Endothelial cell (in vitro differentiated cells): Measurements from ENCODE around the gene CHRM4. TPM values are rescaled to one million over a fixed set of nuclear protein-coding genes. Genes with fewer than 3 reads are reported as not detected.
A peak's percentile ranks its signal among the peaks of the same experiment; 100 is the strongest.

Experiments used
- DNase-seq: peaks from one replicate; pipeline ENCODE4 v3.0.0; 2021; ENCODE audit warnings: low spot score
- H3K27ac Mint-ChIP-seq: one replicate; pipeline ENCODE4 v1.8.0; 2021; ENCODE audit warnings: mixed read lengths, inconsistent platforms; ENCODE audit not compliant: unreplicated experiment
- H3K27me3 Mint-ChIP-seq: one replicate; pipeline ENCODE4 v1.8.0; 2021; ENCODE audit warnings: mild to moderate bottlenecking, moderate library complexity, mixed read lengths, inconsistent platforms; ENCODE audit not compliant: unreplicated experiment
- H3K36me3 Mint-ChIP-seq: one replicate; pipeline ENCODE4 v1.8.0; 2021; ENCODE audit warnings: mild to moderate bottlenecking, low read depth, mixed read lengths, inconsistent platforms; ENCODE audit not compliant: unreplicated experiment
- H3K4me1 Mint-ChIP-seq: one replicate; pipeline ENCODE4 v1.8.0; 2021; ENCODE audit warnings: mild to moderate bottlenecking, mixed read lengths, inconsistent platforms; ENCODE audit not compliant: unreplicated experiment
- H3K4me3 Mint-ChIP-seq: one replicate; pipeline ENCODE4 v1.8.0; 2021; ENCODE audit warnings: mild to moderate bottlenecking, mixed read lengths, inconsistent platforms; ENCODE audit not compliant: unreplicated experiment
- H3K9me3 Mint-ChIP-seq: one replicate; pipeline ENCODE4 v1.8.0; 2021; ENCODE audit warnings: mixed read lengths, inconsistent platforms; ENCODE audit not compliant: unreplicated experiment
- total RNA-seq: library from RNA; stranded (reverse); fragmentation: NEBNext Ultra II Directional; extraction: Animal tissue kit (Norgen Biotek cat#: 25700); gene quantifications from one replicate; pipeline ENCODE4 v1.2.1, GENCODE V29; 2021; ENCODE audit not compliant: unreplicated experiment
- TF ChIP-seq, protein P1 (sequence below): fragments of 200-600 bp; sonication (generic); IDR thresholded peaks from one replicate; pipeline ENCODE4 v1.5.0; 2021; ENCODE audit warnings: antibody characterized with exemption; ENCODE audit not compliant: unreplicated experiment

Gene CHRM4
- total RNA-seq, 1 donor from 2014 or later = not detected

GRCh38 chr11:46362156-46363030 is 29.2 kb downstream of the CHRM4 start:
- H3K36me3 Mint-ChIP-seq = peaks cover 3% of the 10 kb centered on the region
- TF ChIP-seq, protein P1, sequence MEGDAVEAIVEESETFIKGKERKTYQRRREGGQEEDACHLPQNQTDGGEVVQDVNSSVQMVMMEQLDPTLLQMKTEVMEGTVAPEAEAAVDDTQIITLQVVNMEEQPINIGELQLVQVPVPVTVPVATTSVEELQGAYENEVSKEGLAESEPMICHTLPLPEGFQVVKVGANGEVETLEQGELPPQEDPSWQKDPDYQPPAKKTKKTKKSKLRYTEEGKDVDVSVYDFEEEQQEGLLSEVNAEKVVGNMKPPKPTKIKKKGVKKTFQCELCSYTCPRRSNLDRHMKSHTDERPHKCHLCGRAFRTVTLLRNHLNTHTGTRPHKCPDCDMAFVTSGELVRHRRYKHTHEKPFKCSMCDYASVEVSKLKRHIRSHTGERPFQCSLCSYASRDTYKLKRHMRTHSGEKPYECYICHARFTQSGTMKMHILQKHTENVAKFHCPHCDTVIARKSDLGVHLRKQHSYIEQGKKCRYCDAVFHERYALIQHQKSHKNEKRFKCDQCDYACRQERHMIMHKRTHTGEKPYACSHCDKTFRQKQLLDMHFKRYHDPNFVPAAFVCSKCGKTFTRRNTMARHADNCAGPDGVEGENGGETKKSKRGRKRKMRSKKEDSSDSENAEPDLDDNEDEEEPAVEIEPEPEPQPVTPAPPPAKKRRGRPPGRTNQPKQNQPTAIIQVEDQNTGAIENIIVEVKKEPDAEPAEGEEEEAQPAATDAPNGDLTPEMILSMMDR = no peak
- no peak overlapping the region for H3K4me3 Mint-ChIP-seq
- H3K27me3 Mint-ChIP-seq = peaks cover 11% of the 10 kb centered on the region
- peak overlapping the region; percentile 99 for H3K27ac Mint-ChIP-seq
- DNase-seq = no peak
- H3K4me1 Mint-ChIP-seq = peaks cover 19% of the 10 kb centered on the region
- H3K9me3 Mint-ChIP-seq = no peaks in the 10 kb centered on the region

DNA sequence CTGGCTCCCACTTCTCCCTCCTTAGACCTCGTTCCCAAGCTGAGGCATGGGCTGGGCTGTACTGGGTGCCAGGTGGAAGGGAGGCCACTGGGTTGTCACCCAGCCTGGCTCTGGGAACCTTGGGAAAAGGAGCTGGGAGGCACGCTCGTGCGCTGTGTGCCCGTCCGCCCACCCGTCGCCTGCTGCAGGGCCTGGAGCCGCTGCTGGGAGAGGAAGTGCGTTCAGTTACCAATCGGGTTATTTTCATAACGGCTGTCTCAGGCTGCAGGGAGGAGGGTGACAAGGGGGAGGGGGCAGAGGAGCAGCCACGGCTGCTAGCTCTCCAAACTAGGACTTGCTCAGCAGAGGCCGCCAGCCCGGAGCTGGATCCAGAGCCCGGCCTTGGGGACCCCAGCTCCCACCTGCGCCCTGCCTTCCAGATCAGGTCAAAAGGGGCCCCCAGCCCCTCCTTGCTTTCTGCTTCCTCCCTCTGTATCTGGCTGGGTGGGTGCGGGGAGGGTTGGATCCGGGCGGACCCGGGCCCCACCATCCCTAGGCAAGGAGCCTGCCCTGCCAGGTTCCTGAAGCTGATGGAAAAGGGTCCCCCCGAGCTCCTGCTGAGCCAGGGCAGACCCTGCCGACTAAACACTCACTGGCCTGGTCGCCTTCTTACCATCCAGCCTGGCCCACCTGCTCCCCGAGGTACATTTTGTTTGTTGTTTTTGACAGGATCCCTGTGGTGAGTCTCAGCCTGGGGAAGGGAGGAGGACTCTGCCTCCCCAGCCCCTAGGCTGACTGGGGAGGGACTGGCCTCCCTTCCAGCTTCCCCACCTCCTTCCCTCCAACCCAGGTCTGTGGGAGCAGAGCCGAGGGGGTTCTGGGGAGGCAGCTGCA is 30.1 kb downstream of the CHRM4 start:
- peaks cover 23% of the 10 kb centered on the region for H3K4me1 Mint-ChIP-seq
- TF ChIP-seq, protein P1 = no peak
- H3K4me3 Mint-ChIP-seq = no peak overlapping the region
- no peaks in the 10 kb centered on the region for H3K9me3 Mint-ChIP-seq
- peaks cover 3% of the 10 kb centered on the region for H3K36me3 Mint-ChIP-seq
- peaks cover 9% of the 10 kb centered on the region for H3K27me3 Mint-ChIP-seq
- no peak for DNase-seq
- H3K27ac Mint-ChIP-seq = peak overlapping the region; percentile 84

DNA sequence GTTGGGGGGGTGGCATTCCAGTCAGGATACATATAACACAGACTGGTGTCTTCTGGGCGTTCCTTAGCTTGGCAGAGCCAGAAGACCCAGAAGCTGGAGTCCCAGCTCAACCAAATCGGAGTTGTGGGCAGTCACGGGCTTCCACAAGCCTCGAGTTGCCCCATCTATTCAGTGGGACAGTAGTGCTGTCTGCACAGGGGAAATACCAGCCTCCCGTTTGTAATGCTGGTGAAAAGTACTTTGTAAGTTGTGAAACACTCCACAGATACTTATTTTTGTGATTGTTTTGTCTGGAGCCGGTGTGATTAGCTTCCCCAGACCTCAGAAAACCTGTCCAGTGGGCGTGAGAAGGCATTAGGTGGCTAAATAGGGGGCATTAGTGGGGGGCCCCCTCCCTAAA is 30.7 kb downstream of the CHRM4 start:
- H3K9me3 Mint-ChIP-seq = no peaks in the 10 kb centered on the region
- H3K4me3 Mint-ChIP-seq = peak overlapping the region; percentile 51
- H3K4me1 Mint-ChIP-seq = peaks cover 23% of the 10 kb centered on the region
- DNase-seq = no peak
- peaks cover 9% of the 10 kb centered on the region for H3K27me3 Mint-ChIP-seq
- H3K36me3 Mint-ChIP-seq = peaks cover 3% of the 10 kb centered on the region
- TF ChIP-seq, protein P1 = no peak
- H3K27ac Mint-ChIP-seq = peak overlapping the region; percentile 82

GRCh38 chr11:46359953-46360352 is 31.6 kb downstream of the CHRM4 start:
- Mint-ChIP-seq H3K27me3 (peaks cover 3% of the 10 kb centered on the region), H3K4me1 (peaks cover 23% of the 10 kb centered on the region), H3K4me3 (no peak overlapping the region)

More at GRCh38 chr11:46359953-46360352, 31.6 kb downstream of the CHRM4 start:
- peaks cover 3% of the 10 kb centered on the region for H3K36me3 Mint-ChIP-seq
- no peaks in the 10 kb centered on the region for H3K9me3 Mint-ChIP-seq
- no peak overlapping the region for H3K27ac Mint-ChIP-seq
- DNase-seq = no peak
- TF ChIP-seq, protein P1 = no peak
